Neural cell (in vitro differentiated cells): ENCODE results near the gene PRSS33.

Source experiments
- CTCF ChIP-seq: fragments of 450-650 bp; IDR thresholded peaks from 2 replicates; pipeline ENCODE4 v1.5.1; 2014; ENCODE audit warnings: antibody characterized with exemption, mild to moderate bottlenecking, moderate library complexity; ENCODE audit not compliant: poor library complexity, severe bottlenecking
- EP300 ChIP-seq: fragments of 450-650 bp; conservative IDR thresholded peaks from 2 replicates; pipeline ENCODE4 v1.6.1; 2014; ENCODE audit warnings: antibody characterized with exemption, mild to moderate bottlenecking, moderate library complexity; ENCODE audit not compliant: poor library complexity, severe bottlenecking
- EZH2 ChIP-seq: fragments of 200-600, 300-800 bp; shearing (Covaris generic), sonication (generic); IDR thresholded peaks from 2 replicates; pipeline ENCODE4 v1.6.1; 2014; ENCODE audit warnings: antibody characterized with exemption, low read length, borderline replicate concordance, mild to moderate bottlenecking; ENCODE audit not compliant: insufficient read depth, poor library complexity, severe bottlenecking
- MXI1 ChIP-seq: fragments of 450-650 bp; conservative IDR thresholded peaks from 2 replicates; pipeline ENCODE4 v1.6.1; 2014; ENCODE audit warnings: antibody characterized with exemption, mild to moderate bottlenecking; ENCODE audit not compliant: poor library complexity, severe bottlenecking
- POLR2AphosphoS5 ChIP-seq: IDR thresholded peaks from 2 replicates; pipeline ENCODE4 v1.6.1; 2012
- RAD21 ChIP-seq: fragments of 450-650 bp; conservative IDR thresholded peaks from 2 replicates; pipeline ENCODE4 v1.6.1; 2014; ENCODE audit warnings: antibody characterized with exemption, mild to moderate bottlenecking, moderate library complexity
- REST ChIP-seq: IDR thresholded peaks from 2 replicates; pipeline ENCODE4 v1.6.1; 2012; ENCODE audit warnings: borderline replicate concordance
- SMC3 ChIP-seq: fragments of 450-650 bp; conservative IDR thresholded peaks from 2 replicates; pipeline ENCODE4 v1.6.1; 2014; ENCODE audit warnings: antibody characterized with exemption, mild to moderate bottlenecking, moderate library complexity; ENCODE audit not compliant: poor library complexity
- TAF1 ChIP-seq: IDR thresholded peaks from 2 replicates; pipeline ENCODE4 v1.6.1; 2012; ENCODE audit warnings: low read depth

GRCh38 chr16:2779151-2779920 is 8.0 kb downstream of the PRSS33 start:
- no peak for TF ChIP-seq MXI1
- no peak for TF ChIP-seq CTCF
- TF ChIP-seq POLR2AphosphoS5: no peak
- TF ChIP-seq EP300: no peak
- TF ChIP-seq RAD21: no peak
- TF ChIP-seq EZH2: no peak
- no peak for TF ChIP-seq REST
- TF ChIP-seq TAF1: no peak
- no peak for TF ChIP-seq SMC3
